HG03280 (cell line): ENCODE results near the gene SEPHS1.
"Not testable (repeated sequence)": the region's sequence is repeated elsewhere in the genome, so short reads cannot be mapped to it uniquely, and the experiment has no call there.

ENCODE experiments used
- ATAC-seq: cut with Tn5 transposase; IDR thresholded peaks from one replicate; pipeline ENCODE4 v1.9.1; 2021; ENCODE audit warnings: mild to moderate bottlenecking, moderate library complexity; ENCODE audit not compliant: unreplicated experiment

SEPHS1 gene

DNA sequence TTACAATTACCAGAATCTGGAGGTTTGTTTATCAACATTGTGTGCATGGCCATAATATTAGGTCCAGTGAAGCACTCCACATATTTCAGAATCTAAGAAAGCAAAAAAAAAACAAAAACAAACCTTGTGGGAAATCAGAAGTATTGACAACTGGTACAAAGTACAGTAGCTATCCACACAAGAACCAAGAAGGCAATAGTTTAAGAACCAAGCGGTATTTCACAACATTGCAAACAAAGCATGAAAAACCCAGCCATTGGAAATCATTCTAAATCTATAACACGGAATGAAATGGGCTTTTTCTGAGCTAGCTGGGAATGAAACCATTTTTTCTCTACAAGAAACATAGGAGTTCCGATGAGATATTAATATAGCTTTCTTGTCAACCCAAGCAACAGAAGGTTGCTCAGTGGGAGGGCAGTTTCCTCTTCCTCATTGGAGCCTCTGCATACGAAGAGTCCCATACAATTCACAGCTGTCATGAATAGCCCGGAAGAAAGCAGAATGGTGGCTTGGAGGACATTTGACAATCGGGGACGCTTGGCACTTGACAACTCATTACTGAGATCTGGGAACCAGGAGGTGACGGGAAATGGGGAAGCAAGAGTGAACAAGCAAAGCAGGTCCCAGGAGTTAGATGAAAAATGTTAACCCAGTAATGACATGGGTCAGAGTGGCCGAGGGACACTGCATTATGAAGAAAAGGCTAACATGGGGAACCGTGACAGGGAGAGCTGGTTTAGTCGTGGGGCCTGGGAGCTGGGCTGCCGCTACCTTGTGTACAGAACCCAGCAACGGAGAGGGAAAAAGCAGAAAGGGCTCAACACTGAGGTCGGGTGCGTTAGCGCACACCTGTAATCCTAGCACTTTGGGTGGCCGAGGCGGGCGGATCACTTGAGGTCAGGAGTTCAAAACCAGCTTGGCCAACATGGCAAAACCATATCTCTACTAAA, 56.0 kb downstream of the SEPHS1 start:
- ATAC-seq = no peak

DNA sequence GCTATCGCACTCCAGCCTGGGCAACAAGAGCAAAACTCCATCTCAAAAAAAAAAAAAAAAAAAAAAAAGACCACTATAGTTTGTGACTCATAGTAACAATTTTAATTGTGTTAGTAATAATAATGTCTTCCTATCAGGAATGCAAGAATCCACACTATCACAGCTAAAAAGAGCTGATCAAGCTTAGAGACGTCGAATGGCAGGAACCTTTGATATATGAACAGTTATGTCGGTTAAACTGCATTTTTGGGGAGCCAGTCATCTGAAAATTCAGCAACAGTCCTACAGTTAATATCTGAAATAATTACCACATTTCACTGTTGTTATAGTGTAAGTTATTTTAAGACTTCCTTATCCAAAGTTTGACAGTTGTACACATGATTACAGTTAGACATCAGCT, 57.0 kb downstream of the SEPHS1 start:
- ATAC-seq = no peak

DNA sequence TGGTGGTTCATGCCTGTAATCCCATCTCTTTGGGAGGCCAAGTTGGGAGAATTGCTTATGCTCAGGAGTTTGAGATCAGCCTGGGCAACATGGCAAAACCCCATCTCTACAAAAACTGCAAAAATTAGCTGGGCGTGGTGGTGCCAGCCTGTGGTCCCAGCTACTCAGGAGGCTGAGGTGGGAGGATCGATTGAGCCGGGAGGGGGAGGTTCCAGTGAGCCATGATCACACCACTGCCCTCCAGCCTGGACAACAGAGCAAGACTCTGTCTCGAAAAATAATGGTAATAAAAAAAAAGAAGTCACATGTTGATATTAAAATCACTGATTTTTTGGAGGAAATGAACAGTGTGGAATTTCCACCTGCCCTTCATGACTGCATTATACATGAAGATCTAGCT, 64.0 kb downstream of the SEPHS1 start:
- no peak for ATAC-seq

DNA sequence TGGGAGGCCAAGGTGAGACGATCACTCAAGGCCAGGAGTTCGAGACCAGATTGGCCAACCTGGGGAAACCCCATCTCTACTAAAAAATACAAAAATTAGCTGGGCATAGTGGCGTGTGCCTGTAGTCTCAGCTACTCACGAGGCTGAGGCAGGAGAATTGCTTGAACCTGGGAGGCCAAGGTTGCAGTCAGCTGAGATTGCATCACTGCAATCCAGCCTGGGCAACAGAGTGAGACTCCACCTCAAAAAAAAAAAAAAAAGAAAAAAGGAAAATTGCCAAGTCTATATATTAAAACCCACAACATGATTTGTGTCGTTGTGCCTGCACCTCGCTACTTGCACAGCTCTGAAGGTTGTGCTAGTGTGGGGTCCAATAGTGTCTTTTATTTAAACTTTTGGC, 65.7 kb downstream of the SEPHS1 start:
- ATAC-seq = not testable (repeated sequence)

DNA sequence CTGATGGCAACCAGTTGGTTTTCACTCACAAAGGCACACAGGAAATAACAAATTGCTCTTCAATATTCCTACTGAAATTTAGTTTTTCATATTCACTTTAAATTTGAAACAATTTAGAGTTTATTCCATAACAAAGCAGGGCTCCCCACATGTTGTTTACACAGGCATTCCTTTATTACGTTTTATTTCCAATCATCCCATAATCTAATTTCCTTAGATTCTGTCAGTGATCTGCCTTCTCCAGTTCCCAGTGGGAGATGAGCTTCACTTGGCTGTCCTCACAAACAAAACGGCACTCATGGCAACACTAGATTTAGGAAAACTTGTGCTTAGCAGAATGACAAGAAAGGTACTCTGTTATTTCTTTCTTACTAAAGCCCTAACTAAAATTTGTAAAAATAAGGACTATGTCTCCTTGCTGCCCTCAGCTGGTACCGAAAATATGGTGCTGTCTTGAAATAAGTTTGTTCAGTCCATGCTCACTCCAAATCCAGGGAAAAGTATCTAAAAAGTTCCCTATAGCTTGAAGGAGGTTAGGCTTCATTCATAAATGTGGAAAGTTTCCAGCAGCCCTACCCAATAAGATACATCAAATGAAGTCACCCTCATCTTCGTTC, 71.2 kb downstream of the SEPHS1 start:
- no peak for ATAC-seq

DNA sequence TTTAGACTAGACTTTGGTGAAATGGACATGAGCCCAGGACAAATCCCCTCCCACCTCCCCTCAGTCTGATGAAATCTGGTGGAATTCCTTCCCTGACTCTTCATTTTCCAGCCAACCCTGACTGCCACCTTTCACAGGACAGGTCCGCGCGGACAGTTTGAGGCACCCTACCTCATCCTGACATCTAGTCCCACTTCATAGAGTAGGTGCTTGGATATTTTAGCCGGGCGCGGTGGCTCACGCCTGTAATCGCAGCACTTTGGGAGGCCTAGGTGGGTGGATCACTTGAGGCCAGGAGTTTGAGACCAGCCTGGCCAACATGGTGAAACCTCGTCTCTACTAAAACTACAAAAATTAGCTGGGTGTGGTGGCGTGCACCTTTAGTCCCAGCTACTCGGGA, 71.9 kb downstream of the SEPHS1 start:
- not testable (repeated sequence) for ATAC-seq

DNA sequence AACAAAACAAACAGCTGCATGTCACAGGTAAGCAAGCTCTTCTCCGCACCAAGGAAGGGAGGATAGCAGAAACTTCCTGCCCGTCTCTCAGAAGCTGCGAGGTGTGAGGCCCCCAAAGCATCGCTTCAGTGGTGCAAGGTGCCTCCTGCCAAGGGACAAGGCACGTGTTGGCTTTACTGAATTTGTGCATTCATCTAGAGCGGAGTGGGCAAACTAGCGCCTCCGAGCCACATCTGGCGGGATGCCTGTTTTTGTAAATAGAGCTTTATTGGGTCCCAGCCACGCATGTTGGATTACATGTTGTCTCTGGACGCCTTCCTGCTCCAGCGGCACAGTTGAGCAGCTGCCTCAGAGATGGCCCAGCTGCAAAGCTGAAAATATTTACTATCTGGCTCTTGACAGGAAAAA, 75.9 kb downstream of the SEPHS1 start:
- peak; percentile 45 for ATAC-seq

DNA sequence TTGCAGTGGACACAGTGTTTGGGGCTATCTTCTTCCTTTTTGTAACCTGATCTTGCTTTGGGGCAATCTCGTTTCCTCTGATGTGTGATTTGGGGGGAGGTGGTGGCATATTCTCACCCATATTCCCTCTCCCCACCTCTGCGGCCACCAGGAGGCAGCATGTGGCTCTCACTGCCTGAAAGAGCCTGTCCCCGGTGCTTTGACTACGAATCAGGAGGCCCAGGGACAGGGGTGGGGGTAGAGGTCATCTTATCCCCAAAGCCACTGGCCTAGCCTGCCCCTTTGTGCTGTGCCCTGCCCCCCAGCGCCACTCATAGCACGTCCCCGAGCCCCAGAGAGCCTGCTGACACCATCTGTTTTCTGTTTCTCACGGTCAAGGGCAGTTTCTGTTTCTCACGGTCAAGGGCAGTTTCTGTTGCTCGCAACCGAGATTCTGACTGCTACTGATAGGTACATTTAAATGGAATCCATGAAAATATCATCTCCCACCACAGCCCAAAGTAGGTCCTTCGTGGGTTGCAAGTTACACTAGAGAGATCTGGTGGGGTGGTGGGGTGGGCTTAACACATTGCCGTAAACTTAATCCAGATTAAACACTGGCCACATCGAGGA, 76.4 kb downstream of the SEPHS1 start:
- peak; percentile 84 for ATAC-seq

DNA sequence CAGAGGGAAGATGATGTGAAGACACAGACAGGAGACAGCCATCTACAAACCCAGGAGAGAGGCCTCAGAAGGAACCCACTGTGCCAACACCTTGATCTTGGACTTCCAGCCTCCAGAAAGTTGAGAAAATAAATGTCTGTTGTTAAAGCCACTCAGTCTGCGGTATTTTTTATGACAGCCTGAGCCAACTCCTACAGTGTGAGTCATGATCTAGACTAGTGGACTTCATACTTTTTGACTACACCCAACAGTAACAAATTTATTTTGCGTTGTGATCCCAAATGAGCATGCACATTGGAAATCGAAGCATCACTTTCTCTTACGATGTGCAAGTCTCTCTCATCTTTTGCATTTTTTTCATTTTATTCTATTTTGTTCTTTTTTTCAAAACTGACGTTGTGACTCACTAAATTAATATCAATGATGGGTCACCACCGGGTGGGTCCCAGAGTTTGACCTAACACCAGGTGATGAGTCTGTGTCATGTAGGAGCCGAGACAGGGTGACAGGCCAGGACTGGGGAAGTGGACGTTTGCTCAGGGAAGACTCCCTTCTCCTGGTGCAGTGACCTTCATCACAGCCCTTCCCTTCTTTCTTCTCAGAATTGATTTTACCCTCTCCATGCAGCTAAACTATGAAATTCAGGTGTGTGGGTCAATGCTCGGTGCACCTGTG, 77.1 kb downstream of the SEPHS1 start:
- ATAC-seq = no peak

DNA sequence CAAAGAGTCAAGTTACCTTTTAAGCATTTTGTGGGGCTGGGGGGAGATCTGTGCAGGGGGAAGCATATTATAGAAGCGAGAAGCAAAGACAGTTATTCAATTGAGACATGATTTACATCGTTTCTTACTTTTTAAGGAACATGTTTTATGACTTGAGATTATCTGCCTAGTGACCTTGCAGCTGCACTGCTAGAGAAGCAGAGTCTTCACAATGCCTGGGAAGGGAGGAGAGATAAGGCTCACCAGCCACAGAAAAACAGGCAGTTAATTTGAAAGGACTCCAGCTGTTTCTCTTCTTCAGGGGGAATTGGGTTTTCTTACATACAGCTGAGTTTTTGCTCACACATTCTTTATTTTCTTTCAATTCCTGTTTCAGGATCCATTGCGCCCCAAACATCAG, 79.3 kb downstream of the SEPHS1 start:
- ATAC-seq = no peak

DNA sequence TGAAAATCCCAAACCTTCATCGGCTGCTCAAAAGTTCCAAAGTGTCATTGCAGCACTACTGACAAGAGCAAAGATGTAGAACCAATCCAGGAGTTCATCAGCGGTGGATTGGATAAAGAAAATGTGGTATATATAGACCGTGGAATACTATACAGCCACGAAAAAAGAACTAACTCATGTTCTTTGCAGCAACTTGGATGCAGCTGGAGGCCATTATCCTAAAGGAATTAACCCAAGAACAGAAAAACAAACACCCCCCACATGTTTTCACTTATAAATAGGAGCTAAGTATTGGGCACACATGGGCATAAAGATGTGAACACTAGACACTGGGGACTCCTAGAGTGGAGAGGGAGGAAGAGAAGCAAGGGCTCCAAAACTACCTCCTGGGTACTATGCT, 79.8 kb downstream of the SEPHS1 start:
- no peak for ATAC-seq
